GM12801 (cell line): ENCODE data around the gene TSC22D1.

Experiments used
- TF ChIP-seq, protein P1 (sequence below): IDR thresholded peaks from one replicate; pipeline ENCODE4 v1.5.1; 2011; ENCODE audit warnings: control low read depth; ENCODE audit not compliant: insufficient read length; ENCODE audit errors: extremely low read depth

TSC22D1 gene

DNA sequence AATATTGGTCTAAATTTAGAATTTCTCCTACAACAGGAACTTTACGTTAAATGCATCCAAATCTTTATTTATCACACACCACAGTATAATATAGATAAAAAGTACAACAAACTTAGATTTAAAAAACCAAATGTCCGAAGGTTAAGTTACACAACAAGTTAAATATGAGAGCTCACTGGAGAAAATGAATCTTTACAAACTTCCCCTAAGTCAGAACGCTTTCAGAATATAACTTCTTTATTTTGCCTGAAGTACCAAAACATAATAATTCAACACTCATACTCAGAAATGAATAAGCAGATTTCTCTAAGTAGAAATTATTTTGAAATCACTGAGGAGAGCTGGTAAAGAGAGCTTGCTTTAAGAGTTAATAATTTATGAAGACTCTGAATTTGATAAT is 33.8 kb downstream of the TSC22D1 start:
- TF ChIP-seq, protein P1, sequence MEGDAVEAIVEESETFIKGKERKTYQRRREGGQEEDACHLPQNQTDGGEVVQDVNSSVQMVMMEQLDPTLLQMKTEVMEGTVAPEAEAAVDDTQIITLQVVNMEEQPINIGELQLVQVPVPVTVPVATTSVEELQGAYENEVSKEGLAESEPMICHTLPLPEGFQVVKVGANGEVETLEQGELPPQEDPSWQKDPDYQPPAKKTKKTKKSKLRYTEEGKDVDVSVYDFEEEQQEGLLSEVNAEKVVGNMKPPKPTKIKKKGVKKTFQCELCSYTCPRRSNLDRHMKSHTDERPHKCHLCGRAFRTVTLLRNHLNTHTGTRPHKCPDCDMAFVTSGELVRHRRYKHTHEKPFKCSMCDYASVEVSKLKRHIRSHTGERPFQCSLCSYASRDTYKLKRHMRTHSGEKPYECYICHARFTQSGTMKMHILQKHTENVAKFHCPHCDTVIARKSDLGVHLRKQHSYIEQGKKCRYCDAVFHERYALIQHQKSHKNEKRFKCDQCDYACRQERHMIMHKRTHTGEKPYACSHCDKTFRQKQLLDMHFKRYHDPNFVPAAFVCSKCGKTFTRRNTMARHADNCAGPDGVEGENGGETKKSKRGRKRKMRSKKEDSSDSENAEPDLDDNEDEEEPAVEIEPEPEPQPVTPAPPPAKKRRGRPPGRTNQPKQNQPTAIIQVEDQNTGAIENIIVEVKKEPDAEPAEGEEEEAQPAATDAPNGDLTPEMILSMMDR, result no peak

DNA sequence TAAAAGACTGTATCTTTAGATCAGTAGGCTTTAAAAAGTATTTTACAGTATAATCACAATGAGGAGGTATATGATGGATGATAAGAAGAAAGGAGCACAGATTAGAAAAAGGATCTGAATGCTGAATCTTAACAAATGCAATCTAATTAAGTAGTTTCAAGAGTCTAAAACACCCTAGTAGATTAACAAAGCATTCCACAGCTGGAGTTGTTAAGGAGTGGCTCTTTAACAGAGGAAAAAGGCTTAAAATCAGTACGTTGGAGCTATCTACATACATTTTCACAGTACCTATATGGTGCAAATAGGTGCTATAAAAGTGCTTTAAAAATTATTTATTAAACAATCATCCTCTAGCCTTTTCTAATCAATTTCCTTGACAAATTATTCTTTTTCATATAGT is 34.5 kb downstream of the TSC22D1 start:
- TF ChIP-seq, protein P1, result no peak

DNA sequence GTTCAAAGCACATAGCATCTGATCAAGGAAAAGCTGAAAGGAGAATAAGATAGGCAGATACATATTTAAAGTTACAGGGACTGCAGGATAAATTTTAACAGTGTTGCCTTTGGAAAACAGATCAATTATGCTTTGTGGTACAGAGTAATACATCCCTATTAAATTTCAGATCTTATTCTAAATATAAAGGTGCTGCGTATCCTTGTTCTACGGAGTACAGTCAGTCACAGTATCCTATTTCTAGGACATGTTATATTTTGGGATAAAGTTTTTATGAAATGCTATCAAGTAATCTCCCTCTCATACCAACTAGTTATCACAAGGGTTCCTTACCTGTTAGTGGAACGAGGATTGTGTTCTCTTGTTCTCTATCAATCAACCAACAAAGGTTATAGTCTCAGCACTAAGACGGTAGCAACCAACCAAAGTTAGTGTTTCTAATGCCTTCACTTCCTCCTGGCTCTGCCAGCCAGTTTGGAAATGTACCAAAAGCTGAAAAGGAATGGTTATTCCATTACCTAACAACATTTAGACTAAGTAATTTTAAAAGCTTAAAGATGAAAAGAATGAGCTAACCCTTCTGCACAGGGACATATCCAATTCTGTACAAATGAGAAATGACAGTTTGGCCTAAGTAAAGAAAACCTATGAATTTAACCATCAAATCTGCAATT is 35.2 kb downstream of the TSC22D1 start:
- TF ChIP-seq, protein P1, result no peak

DNA sequence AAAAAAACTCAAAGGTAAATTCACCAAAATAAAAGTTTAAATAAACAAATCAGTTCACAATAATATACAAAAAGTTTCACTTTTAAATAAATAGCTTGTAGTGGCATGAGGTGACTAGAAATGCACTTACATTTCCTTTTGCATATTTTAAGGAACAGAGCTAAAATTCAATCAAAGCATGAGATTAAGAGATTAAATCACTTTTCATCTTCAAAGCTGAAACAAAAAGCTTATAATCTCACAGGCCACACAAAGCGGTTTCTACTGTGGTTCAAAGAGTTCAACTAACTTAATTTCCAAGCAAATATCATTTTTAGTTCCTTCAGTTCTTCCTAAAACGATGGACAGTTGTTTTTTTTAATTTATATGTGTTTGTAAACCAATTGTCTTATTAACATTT is 38.9 kb downstream of the TSC22D1 start:
- TF ChIP-seq, protein P1, result no peak

DNA sequence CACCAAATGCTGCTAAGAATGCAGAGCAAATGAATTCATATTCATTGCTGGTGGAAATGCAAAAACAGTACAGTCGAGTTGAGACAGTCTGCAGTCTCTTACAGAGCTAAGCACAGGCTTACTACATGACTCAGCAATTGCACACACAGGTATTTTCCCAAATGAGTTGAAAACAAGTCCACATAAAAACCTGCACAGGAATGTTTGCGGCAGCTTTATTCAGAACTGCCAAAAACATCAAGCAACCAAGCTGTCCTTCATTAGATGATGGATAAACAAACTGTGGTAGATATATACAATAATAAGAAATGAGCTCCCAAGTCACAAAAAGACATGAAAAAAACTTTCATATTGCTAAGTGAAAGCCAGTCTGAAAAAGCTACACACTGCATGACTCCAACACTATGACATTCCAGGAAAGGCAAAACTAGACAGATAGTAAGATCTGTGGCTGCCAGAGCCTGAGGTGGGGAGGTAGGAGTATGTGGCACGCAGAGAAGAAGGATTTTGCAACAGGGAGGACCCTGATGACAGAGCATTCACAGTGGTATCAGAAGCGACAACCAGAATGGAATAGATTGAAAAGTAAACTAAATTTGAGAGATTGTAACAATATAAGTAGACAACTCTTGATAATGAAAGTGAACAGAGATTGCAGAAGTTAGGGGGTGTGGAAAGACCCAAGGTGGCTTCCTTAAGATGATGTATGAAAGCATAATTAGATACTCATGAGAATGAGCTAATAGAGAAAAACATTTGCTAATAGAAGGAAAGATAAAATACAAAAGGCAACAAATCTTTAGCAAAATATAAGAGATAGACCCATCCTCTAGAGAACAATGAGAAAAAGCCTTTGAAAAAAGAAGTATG is 52.7 kb downstream of the TSC22D1 start:
- TF ChIP-seq, protein P1, result no peak

DNA sequence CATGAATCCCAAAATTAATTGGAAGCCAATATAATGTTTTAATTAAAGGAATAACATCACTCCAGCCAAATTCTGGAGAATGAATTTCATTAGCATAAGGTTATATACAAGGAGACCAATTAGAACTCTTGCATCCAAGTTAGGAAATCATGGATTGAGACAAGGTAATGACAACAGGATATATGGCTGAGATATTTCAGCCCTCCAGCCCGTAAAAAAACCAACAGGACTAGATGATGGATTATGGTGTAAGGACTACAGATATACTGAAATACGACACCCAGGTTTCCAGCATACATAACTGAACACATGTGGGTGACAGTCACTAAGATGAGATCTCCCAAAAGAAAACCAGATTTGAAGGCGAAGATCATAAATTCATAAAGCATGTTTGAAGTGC is 56.5 kb downstream of the TSC22D1 start:
- TF ChIP-seq, protein P1, result no peak

DNA sequence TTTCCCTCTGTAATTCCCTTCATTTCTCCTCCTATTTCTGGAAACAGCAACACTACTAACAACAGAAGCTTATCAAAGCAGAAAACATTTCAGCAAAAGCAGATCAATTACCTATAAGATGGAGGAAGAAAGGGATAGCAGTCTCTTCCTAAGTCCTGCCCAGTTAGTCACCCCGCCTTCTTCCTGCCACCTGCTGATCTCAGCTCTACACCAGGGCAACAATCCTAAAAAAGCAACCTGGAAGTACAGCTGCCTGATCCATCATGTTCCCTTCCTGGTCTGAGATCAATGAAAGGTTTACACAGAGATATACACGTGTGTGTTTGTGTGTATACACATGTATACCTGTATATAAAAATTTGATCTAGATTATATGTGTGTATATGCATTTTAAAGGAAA is 59.4 kb downstream of the TSC22D1 start:
- TF ChIP-seq, protein P1, result no peak
